ENCODE results near the gene PHKA2.

DNA sequence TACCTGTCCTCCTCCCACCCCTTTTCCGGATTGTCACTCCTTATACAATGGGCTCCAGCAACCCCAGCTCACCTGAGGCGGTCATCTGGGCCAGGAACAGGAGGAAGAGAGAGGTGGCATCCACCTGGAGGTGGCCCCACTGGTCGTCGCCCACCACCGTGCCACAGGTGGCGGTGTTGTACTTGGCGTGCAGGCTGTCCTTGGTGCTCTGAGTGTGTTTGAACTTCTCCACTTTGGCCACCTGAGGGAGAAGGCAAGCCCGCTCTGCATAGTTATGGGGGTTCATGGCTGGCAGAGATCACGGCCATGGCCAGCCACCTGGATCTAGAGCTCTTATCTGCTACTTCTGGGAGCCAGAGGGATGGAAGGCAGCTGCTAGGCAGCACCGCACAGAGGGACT, 32.9 kb downstream of the PHKA2 start:
- TF ChIP-seq, protein P1, sequence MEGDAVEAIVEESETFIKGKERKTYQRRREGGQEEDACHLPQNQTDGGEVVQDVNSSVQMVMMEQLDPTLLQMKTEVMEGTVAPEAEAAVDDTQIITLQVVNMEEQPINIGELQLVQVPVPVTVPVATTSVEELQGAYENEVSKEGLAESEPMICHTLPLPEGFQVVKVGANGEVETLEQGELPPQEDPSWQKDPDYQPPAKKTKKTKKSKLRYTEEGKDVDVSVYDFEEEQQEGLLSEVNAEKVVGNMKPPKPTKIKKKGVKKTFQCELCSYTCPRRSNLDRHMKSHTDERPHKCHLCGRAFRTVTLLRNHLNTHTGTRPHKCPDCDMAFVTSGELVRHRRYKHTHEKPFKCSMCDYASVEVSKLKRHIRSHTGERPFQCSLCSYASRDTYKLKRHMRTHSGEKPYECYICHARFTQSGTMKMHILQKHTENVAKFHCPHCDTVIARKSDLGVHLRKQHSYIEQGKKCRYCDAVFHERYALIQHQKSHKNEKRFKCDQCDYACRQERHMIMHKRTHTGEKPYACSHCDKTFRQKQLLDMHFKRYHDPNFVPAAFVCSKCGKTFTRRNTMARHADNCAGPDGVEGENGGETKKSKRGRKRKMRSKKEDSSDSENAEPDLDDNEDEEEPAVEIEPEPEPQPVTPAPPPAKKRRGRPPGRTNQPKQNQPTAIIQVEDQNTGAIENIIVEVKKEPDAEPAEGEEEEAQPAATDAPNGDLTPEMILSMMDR (conservative IDR thresholded peaks at IDR 0.05; ENCODE audit: low read depth, low read length) = no peak
- no peak for TF ChIP-seq RFX5 (IDR thresholded peaks at IDR 0.05; ENCODE audit: low read depth, low read length)
- TF ChIP-seq POLR2A (IDR thresholded peaks at IDR 0.05; ENCODE audit: low read depth, low read length) = no peak
- TF ChIP-seq RCOR1 (IDR thresholded peaks at IDR 0.05; ENCODE audit: insufficient replicate concordance, low read length) = no peak
- no peak for TF ChIP-seq RAD21 (IDR thresholded peaks at IDR 0.05; ENCODE audit: low read length)
